NCI-H2081 (cell line): ENCODE results near the gene GDPD4.

ENCODE experiments used
- DNase-seq, 2 experiments: peaks; one replicate each; lab custom pipeline; 2025; lab: John Stamatoyannopoulos, UW

GDPD4 gene

GRCh38 chr11:77301510-77301909 lies at the start of gene GDPD4:
GDPD4 (minus strand) TSS chr11:77301686; CDS start chr11:77285137, 16,549 bp downstream.
- DNase-seq = no peak

- DNase-seq = no peak
Observed at GRCh38 chr11:77347948-77348347, 46.5 kb upstream of the GDPD4 start.

- DNase-seq = no peak
Observed at GRCh38 chr11:77346906-77347603, 45.6 kb upstream of the GDPD4 start.

GRCh38 chr11:77345621-77346020 lies 44.1 kb upstream of the GDPD4 start:
- no peak for DNase-seq

- no peak for DNase-seq
Observed at GRCh38 chr11:77340501-77340900, 39.0 kb upstream of the GDPD4 start.

GRCh38 chr11:77332259-77332658 lies 30.8 kb upstream of the GDPD4 start:
- no peak for DNase-seq

GRCh38 chr11:77325159-77325558 lies 23.7 kb upstream of the GDPD4 start:
- no peak for DNase-seq

- no peak for DNase-seq
Observed at GRCh38 chr11:77324508-77324907, 23.0 kb upstream of the GDPD4 start.

GRCh38 chr11:77322926-77323590 lies 21.6 kb upstream of the GDPD4 start:
- no peak for DNase-seq

GRCh38 chr11:77322506-77322905 lies 21.0 kb upstream of the GDPD4 start:
- no peak for DNase-seq

GRCh38 chr11:77320351-77320750 lies 18.9 kb upstream of the GDPD4 start:
- DNase-seq = no peak

GRCh38 chr11:77318600-77318999 lies 17.1 kb upstream of the GDPD4 start:
- no peak for DNase-seq

- no peak for DNase-seq
Observed at GRCh38 chr11:77316733-77317342, 15.4 kb upstream of the GDPD4 start.

- no peak for DNase-seq
Observed at GRCh38 chr11:77312107-77312506, 10.6 kb upstream of the GDPD4 start.

GRCh38 chr11:77311701-77312100 lies 10.2 kb upstream of the GDPD4 start:
- no peak for DNase-seq

- DNase-seq = no peak
Observed at GRCh38 chr11:77310721-77311120, 9.2 kb upstream of the GDPD4 start.

GRCh38 chr11:77309401-77310085 lies 8.1 kb upstream of the GDPD4 start:
- no peak for DNase-seq

- no peak for DNase-seq
Observed at GRCh38 chr11:77308838-77309237, 7.4 kb upstream of the GDPD4 start.

GRCh38 chr11:77303328-77303727 lies 1.8 kb upstream of the GDPD4 start:
- DNase-seq = no peak

- no peak for DNase-seq
Observed at GRCh38 chr11:77302752-77303151, 1.3 kb upstream of the GDPD4 start.

- DNase-seq = peak in 1 of 2 experiments; percentile 37
Observed at GRCh38 chr11:77300695-77301094, 791 bp downstream of the GDPD4 start.

- peak in 1 of 2 experiments; percentile 4 for DNase-seq
Observed at GRCh38 chr11:77300028-77300427, 1.5 kb downstream of the GDPD4 start.

- peak; percentile 6 to 19 for DNase-seq
Observed at GRCh38 chr11:77299528-77299993, 1.9 kb downstream of the GDPD4 start.
